ENCODE results near the gene GSKIP.
"Not testable (repeated sequence)": the region's sequence is repeated elsewhere in the genome, so short reads cannot be mapped to it uniquely, and the experiment has no call there.

Gene GSKIP

GRCh38 chr14:96362965-96363750 lies at the start of gene GSKIP, which contains the start of gene ATG2B:
GSKIP (plus strand) TSS chr14:96363526; CDS start chr14:96382248, 18,722 bp downstream.
ATG2B (minus strand) TSS chr14:96363341; CDS start chr14:96362976, 365 bp downstream.
- peak; percentile 93 to 94 for DNase-seq (ENCODE audit: low read depth in 2 of 2)

GRCh38 chr14:96316087-96316486 lies 47.2 kb upstream of the GSKIP start:
- no peak for DNase-seq (ENCODE audit: low read depth in 2 of 2)

- no peak for DNase-seq (ENCODE audit: low read depth in 2 of 2)
These were observed 44.5 kb upstream of the GSKIP start for GRCh38 chr14:96318836-96319235.

GRCh38 chr14:96320605-96321004 lies 42.7 kb upstream of the GSKIP start:
- no peak for DNase-seq (ENCODE audit: low read depth in 2 of 2)

GRCh38 chr14:96324219-96324618 lies 39.1 kb upstream of the GSKIP start:
- DNase-seq (ENCODE audit: low read depth in 2 of 2): no peak

- DNase-seq (ENCODE audit: low read depth in 2 of 2): no peak
These were observed 24.8 kb upstream of the GSKIP start for GRCh38 chr14:96338551-96338950.

GRCh38 chr14:96341323-96341722 lies 22.0 kb upstream of the GSKIP start:
- no peak for DNase-seq (ENCODE audit: low read depth in 2 of 2)

- DNase-seq (ENCODE audit: low read depth in 2 of 2): no peak
These were observed 17.7 kb upstream of the GSKIP start for GRCh38 chr14:96345669-96346068.

GRCh38 chr14:96347957-96348356 lies 15.4 kb upstream of the GSKIP start:
- not testable (repeated sequence) for DNase-seq (ENCODE audit: low read depth in 2 of 2)

- no peak for DNase-seq (ENCODE audit: low read depth in 2 of 2)
These were observed 13.8 kb upstream of the GSKIP start for GRCh38 chr14:96349286-96350075.

- DNase-seq (ENCODE audit: low read depth in 2 of 2): no peak
These were observed 11.3 kb upstream of the GSKIP start for GRCh38 chr14:96351986-96352385.

GRCh38 chr14:96352708-96353107 lies 10.6 kb upstream of the GSKIP start:
- no peak for DNase-seq (ENCODE audit: low read depth in 2 of 2)

GRCh38 chr14:96354246-96354645 lies 9.1 kb upstream of the GSKIP start:
- no peak for DNase-seq (ENCODE audit: low read depth in 2 of 2)

- DNase-seq (ENCODE audit: low read depth in 2 of 2): no peak
These were observed 6.1 kb upstream of the GSKIP start for GRCh38 chr14:96357216-96357615.

- DNase-seq (ENCODE audit: low read depth in 2 of 2): no peak
These were observed 3.4 kb upstream of the GSKIP start for GRCh38 chr14:96359959-96360358.

GRCh38 chr14:96362071-96362964 lies 1.0 kb upstream of the GSKIP start:
- DNase-seq (ENCODE audit: low read depth in 2 of 2): no peak

GRCh38 chr14:96363751-96364336 lies 518 bp downstream of the GSKIP start:
- DNase-seq (ENCODE audit: low read depth in 2 of 2): peak; percentile 4 to 8

- no peak for DNase-seq (ENCODE audit: low read depth in 2 of 2)
These were observed 1.6 kb downstream of the GSKIP start for GRCh38 chr14:96364962-96365361.

GRCh38 chr14:96368534-96368933 lies 5.2 kb downstream of the GSKIP start:
- no peak for DNase-seq (ENCODE audit: low read depth in 2 of 2)

- DNase-seq (ENCODE audit: low read depth in 2 of 2): no peak
These were observed 7.2 kb downstream of the GSKIP start for GRCh38 chr14:96370528-96370927.

- no peak for DNase-seq (ENCODE audit: low read depth in 2 of 2)
These were observed 10.2 kb downstream of the GSKIP start for GRCh38 chr14:96373538-96373937.
